PFSK-1 (cell line): ENCODE data around the gene MTTP.

ENCODE experiments used
- FOXP2 ChIP-seq: optimal IDR thresholded peaks from 2 replicates; pipeline ENCODE3; 2011; ENCODE audit warnings: borderline replicate concordance, control low read depth, inconsistent platforms; ENCODE audit not compliant: insufficient read depth; ENCODE audit errors: extremely low read length, extremely low read depth
- POLR2AphosphoS5 ChIP-seq: IDR thresholded peaks from 2 replicates; pipeline ENCODE4 v1.6.1; 2012; ENCODE audit warnings: low read depth, mild to moderate bottlenecking, control low read depth, low read length, moderate library complexity
- SIN3A ChIP-seq: IDR thresholded peaks from 2 replicates; pipeline ENCODE4 v1.6.1; 2012; ENCODE audit warnings: mild to moderate bottlenecking, low read length, moderate library complexity, borderline replicate concordance; ENCODE audit not compliant: insufficient read depth
- TAF1 ChIP-seq: IDR thresholded peaks from 2 replicates; pipeline ENCODE4 v1.6.1; 2012; ENCODE audit warnings: low read length, control low read depth, borderline replicate concordance; ENCODE audit not compliant: insufficient read depth
- TF ChIP-seq, protein P1 (sequence below), 2 experiments: IDR thresholded peaks; 2 replicates each; pipeline versions ENCODE4 v1.6.1 to v1.8.0; 2011 to 2012; ENCODE audit warnings: low read depth in 2 of 2, low read length in 2 of 2, control low read depth in 1 of 2, inconsistent platforms in 1 of 2, mild to moderate bottlenecking in 1 of 2, moderate library complexity in 1 of 2; ENCODE audit not compliant: insufficient read depth in 1 of 2

DNA sequence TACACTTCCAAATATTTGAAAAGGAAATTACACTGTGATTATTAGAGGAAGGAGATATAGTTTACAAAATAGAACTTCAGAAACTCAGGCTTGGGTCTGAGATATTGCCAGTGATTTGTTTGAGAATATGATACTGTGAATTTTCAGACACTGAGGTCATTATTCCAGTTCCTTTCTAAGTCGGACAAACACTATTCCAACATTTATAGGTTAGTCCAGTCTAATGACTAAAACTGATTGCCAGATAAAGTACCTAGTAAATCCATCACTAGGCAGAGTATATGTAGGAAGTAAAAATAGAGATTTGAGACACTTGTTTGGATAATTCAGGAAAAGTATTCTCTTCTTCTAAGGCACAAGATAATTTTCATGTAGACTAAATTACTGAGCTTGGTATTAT lies 13.2 kb downstream of the MTTP start:
- TF ChIP-seq POLR2AphosphoS5 (no peak), TAF1 (no peak), SIN3A (no peak), FOXP2 (no peak)
- TF ChIP-seq, protein P1, sequence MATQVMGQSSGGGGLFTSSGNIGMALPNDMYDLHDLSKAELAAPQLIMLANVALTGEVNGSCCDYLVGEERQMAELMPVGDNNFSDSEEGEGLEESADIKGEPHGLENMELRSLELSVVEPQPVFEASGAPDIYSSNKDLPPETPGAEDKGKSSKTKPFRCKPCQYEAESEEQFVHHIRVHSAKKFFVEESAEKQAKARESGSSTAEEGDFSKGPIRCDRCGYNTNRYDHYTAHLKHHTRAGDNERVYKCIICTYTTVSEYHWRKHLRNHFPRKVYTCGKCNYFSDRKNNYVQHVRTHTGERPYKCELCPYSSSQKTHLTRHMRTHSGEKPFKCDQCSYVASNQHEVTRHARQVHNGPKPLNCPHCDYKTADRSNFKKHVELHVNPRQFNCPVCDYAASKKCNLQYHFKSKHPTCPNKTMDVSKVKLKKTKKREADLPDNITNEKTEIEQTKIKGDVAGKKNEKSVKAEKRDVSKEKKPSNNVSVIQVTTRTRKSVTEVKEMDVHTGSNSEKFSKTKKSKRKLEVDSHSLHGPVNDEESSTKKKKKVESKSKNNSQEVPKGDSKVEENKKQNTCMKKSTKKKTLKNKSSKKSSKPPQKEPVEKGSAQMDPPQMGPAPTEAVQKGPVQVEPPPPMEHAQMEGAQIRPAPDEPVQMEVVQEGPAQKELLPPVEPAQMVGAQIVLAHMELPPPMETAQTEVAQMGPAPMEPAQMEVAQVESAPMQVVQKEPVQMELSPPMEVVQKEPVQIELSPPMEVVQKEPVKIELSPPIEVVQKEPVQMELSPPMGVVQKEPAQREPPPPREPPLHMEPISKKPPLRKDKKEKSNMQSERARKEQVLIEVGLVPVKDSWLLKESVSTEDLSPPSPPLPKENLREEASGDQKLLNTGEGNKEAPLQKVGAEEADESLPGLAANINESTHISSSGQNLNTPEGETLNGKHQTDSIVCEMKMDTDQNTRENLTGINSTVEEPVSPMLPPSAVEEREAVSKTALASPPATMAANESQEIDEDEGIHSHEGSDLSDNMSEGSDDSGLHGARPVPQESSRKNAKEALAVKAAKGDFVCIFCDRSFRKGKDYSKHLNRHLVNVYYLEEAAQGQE (IDR thresholded peaks at IDR 0.05; ENCODE audit: insufficient read depth in 1 of 2, low read depth in 2 of 2, low read length in 2 of 2) = no peak
